ENCODE results near the gene ASPRV1.
"Not testable (repeated sequence)": the region's sequence is repeated elsewhere in the genome, so short reads cannot be mapped to it uniquely, and the experiment has no call there.

ASPRV1 gene

DNA sequence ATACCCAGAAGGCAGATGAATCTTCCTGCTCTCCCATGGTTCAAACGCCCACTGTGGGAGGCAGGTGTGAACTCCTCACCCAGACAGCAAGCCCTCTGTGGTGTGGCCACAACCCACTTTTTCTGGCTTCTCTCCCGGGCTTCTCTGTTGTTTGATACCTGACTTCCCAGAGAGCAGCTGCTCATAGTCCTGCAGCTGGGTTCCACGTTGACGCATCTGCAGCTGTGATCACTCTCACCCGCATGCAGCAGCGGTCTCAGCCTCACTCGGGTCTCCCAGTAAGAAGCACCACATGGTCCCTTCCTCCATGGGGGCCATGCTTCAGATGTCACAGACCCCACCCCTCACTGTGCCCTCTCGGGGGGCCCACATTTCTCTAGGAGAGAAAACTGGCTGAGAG is 3.5 kb downstream of the ASPRV1 start:
- TF ChIP-seq, protein P1, sequence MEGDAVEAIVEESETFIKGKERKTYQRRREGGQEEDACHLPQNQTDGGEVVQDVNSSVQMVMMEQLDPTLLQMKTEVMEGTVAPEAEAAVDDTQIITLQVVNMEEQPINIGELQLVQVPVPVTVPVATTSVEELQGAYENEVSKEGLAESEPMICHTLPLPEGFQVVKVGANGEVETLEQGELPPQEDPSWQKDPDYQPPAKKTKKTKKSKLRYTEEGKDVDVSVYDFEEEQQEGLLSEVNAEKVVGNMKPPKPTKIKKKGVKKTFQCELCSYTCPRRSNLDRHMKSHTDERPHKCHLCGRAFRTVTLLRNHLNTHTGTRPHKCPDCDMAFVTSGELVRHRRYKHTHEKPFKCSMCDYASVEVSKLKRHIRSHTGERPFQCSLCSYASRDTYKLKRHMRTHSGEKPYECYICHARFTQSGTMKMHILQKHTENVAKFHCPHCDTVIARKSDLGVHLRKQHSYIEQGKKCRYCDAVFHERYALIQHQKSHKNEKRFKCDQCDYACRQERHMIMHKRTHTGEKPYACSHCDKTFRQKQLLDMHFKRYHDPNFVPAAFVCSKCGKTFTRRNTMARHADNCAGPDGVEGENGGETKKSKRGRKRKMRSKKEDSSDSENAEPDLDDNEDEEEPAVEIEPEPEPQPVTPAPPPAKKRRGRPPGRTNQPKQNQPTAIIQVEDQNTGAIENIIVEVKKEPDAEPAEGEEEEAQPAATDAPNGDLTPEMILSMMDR (IDR thresholded peaks at IDR 0.05; ENCODE audit: extremely low read depth, missing control alignments): no peak
- DNase-seq (ENCODE audit: low spot score): no peak

DNA sequence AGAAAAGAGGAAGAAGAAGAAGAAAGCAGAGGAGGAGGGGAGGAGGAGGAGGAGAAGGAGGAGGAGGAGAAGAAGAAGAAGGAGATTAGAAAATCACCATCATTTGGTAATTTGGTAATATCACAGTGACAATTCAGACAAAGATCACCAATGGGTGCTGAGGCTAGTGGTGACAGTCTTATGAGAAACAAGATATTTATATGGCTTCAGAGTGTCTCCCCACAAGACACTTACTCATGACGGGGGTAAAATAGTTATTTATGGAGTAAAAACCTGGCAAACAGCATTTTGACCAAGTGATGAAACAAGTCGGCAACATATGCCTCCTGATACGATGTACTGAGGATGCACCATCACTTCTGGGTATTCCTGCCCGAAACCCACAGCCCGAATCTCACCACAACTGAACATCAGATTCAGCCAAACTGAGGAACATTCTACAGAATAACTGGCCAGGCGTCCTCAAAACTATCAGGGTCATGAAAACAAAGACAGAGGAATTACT is 4.9 kb downstream of the ASPRV1 start:
- DNase-seq (ENCODE audit: low spot score): no peak
- TF ChIP-seq, protein P1 (IDR thresholded peaks at IDR 0.05; ENCODE audit: extremely low read depth, missing control alignments): no peak

DNA sequence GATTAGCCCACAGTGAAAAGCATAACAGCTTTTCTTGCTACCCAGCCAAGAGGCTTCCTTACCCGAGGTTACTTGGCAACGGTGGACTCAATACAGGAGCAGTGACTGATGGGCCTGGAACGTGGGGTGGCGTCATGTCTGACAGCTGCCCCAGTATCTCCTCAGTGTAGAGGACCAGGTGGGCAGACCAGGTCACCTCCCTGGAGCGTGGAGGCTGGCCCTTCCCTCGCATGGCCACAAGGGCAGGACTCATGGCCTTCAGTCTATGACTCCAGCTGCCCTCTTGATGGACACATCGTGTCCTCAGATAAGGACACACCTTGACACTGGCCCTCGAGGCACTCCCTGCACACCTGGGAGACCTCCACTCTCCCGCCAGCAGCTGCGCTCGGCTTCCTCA is 6.4 kb downstream of the ASPRV1 start:
- DNase-seq (ENCODE audit: low spot score): no peak
- TF ChIP-seq, protein P1 (IDR thresholded peaks at IDR 0.05; ENCODE audit: extremely low read depth, missing control alignments): no peak

DNA sequence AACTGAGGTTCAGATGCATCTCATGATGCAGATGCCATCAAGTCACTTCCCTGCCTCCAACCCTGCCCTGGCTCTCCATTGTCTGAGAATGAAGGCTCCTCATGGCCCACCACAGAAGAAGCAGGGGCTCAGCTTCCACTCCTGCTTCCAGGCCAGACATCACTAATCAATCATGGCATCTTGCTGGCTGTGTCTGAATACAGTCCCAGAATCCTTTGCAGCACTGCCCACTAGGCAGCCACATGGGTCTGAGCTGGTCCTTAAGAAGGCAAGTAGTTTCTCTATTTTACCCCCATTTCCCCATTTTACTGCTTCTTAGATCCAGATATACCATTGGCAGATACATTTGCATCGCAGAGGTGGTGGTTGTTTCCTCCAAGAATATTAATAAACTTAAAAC is 7.3 kb downstream of the ASPRV1 start:
- TF ChIP-seq, protein P1 (IDR thresholded peaks at IDR 0.05; ENCODE audit: extremely low read depth, missing control alignments): no peak
- DNase-seq (ENCODE audit: low spot score): no peak

DNA sequence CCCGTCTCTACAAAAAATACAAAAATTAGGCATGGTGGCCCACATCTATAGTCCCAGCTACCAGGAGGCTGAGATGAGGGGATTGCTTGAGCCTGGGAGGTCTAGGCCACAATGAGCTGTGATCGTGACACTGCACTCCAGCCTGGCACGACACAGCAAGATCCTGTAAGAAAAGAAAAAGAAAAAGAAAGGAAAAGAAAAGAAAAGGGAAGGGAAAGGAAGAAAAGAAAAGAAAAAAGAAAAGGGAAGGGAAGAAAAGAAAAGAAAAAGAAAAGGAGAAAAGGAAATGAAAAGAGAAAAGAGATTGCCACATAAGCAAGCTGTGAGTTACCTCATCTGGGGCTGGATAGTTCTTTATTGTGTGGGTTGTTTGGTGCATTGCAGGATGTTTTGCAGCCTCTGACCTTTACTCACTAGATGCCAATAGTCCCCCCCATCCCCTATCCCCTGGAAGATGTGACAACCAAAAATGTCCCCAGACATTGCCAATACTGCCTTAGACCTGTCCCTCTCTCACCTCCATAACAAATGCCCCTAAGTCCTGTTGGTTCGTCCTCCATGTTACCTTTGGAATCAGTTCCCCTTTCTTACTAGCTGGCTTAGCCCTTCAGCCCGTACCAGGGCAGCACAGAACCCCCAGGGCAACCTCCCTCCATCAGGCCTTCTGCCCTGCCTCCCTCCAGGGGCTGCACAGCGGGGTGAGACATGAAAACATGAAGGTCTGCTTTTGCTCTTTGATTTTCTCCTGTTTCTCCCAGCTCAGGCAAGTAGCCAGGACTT is 8.9 kb downstream of the ASPRV1 start:
- no peak for DNase-seq (ENCODE audit: low spot score)
- TF ChIP-seq, protein P1 (IDR thresholded peaks at IDR 0.05; ENCODE audit: extremely low read depth, missing control alignments): no peak

DNA sequence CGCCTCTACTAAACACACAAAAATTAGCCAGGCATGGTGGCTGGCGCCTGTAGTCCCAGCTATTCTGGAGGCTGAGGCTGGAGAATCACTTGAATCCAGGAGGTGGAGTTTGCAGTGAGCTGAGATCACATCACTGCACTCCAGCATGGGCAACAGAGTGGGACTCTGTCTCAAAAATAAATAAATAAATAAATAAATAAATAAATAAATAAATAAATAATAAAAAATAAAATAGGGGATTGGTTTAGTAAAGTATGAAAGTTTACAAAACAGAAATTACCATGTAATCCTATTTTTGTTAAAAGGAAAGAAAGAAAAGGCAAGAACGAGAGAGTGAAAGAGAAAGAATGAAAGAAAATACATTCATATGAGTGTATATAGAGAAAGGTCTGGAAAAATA is 10.8 kb downstream of the ASPRV1 start:
- not testable (repeated sequence) for DNase-seq (ENCODE audit: low spot score)

DNA sequence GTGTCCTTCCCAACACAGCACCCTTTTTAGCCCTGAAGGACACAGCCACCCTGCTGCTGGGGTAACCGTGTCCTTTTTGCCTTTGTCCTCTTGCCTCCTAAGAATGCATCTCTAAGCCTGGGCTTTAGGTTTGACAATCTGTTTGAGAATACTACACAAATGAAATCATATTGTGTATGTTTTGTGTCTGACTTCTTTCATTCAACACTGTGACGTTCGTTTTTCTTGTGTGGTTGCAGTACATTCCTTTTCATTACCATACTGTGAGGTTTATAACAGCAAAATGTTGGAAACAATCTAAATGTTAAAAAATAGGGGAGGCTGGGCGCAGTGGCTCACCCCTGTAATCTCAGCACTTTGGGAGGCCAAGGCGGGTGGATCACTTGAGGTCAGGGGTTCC is 11.2 kb downstream of the ASPRV1 start:
- TF ChIP-seq, protein P1 (IDR thresholded peaks at IDR 0.05; ENCODE audit: extremely low read depth, missing control alignments): no peak
- no peak for DNase-seq (ENCODE audit: low spot score)
